Astrocyte of the cerebellum (primary cell): Measurements from ENCODE around the gene ATP10D.
"Not testable (repeated sequence)": the region's sequence is repeated elsewhere in the genome, so short reads cannot be mapped to it uniquely, and the experiment has no call there.

Experiments
- DNase-seq: peaks from one replicate; pipeline ENCODE4 v3.0.0-alpha.2; 2011; ENCODE audit warnings: low read depth
- H3K4me3 ChIP-seq: 2 replicates; pipeline ENCODE4 v1.5.1; 2011; ENCODE audit warnings: mild to moderate bottlenecking, low read depth, low read length, moderate library complexity
- CTCF ChIP-seq: IDR thresholded peaks from 2 replicates; pipeline ENCODE4 v1.5.1; 2012; ENCODE audit warnings: low read length, low read depth, moderate library complexity, mild to moderate bottlenecking; ENCODE audit errors: missing control alignments
- in situ Hi-C: cut with HindIII; loops from 2 replicates; pipeline ENCODE4 v1.10.0; 2017; ENCODE audit warnings: low sequenced_read_pairs

ATP10D gene

GRCh38 chr4:47538111-47538824, 53.2 kb downstream of the ATP10D start:
- no peak for TF ChIP-seq CTCF
- H3K4me3 ChIP-seq = no peak overlapping the region
- in situ Hi-C loops = no loop called here
- DNase-seq = no peak

DNA sequence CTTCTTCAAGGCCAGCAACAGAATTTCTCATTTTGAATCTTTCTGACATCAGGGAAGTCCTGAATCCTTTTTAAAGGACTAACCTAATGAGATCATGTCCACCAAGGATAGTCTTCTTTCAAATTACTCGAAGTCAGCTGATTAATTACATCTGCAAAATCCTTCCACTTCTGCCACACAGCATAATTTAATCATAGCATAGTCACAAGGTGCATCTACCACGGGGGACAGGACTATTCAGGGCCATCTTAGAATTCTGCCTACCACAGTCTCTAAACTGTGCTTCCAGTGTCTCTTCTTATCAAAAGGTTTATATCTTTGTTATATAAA, 53.7 kb downstream of the ATP10D start:
- DNase-seq = no peak
- in situ Hi-C loops = no loop called here
- no peak for TF ChIP-seq CTCF
- H3K4me3 ChIP-seq = no peak overlapping the region

GRCh38 chr4:47542640-47543039, 57.6 kb downstream of the ATP10D start:
- DNase-seq, in situ Hi-C loops: not testable (repeated sequence)

DNA sequence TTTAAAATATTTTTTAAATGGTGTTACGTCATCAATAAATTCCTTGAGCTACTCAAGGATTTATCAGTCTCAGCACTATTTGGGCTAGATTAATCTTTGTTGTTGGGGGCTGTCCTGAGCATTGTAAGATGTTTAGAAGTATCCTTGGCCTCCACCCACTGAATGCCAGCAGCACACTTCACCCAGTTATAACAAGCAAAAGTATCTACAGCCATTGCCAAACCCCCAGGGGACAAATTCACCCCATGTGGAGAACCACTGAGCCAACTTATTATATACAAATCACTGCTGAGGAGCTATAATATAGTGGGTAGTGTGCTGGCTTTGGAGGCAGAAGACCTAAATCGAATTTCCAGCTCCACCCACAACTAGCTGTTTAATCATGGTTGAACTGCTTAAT, 58.3 kb downstream of the ATP10D start:
- H3K4me3 ChIP-seq = no peak overlapping the region
- in situ Hi-C loops = no loop called here
- DNase-seq = no peak
- TF ChIP-seq CTCF = no peak

More at GRCh38 chr4:47542640-47543039, 57.6 kb downstream of the ATP10D start:
- not testable (repeated sequence) for H3K4me3 ChIP-seq

DNA sequence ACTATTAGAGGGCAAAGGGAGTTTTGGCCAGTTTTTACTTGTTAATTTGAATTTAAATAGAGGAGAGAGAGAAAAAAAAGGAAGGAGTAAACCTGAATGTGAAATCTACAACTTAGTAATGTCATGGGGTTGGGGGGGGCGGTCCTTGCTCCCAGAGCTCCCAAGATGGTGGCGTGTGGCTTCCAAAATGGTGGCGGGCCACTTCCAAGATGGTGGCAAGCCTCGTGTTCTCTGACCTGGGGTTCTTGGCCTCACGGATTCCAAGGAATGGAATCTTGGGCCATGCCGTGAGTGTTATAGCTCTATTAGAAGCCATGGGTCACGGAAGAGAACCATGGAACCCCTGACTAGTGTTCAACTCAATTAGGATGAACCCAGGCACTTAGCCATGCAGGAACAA, 65.3 kb downstream of the ATP10D start:
- DNase-seq, in situ Hi-C loops, H3K4me3 ChIP-seq: not testable (repeated sequence)

DNA sequence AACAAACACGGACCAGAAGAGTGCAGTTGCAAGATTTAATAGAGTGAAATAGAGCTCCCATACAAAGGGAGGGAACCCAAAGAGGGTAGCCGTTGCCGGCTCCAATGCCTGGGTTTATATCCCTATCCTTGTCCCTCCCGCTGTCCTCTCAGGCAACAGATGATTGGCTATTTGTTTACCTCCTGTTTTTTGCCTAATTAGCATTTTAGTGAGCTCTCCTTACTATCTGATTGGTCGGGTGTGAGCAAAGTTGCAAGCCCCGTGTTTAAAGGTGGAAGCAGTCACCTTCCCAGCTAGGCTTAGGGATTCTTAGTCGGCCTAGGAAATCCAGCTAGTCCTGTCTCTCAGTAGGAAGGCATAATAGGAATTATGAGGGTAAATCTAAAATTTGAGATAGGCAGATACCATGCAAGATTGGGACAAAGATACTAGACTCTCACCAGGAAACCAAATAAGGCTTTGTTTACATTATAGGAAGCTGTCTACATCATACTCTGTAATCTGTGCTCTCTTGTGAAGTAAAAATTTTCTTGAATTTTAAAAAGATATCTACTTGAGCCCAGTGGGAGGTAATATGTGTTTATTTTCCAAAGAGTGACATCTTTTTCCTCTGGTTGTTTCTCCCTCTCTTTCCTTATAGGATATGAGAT, 65.9 kb downstream of the ATP10D start:
- in situ Hi-C loops = no loop called here
- no peak overlapping the region for H3K4me3 ChIP-seq
- no peak for DNase-seq
- no peak for TF ChIP-seq CTCF

GRCh38 chr4:47551682-47552081, 66.6 kb downstream of the ATP10D start:
- no peak for DNase-seq
- H3K4me3 ChIP-seq = no peak overlapping the region
- no peak for TF ChIP-seq CTCF
- in situ Hi-C loops = no loop called here
